Hepatocyte (in vitro differentiated cells): ENCODE results near the gene BMX. TPM values are rescaled to one million over a fixed set of nuclear protein-coding genes. Genes with fewer than 3 reads are reported as not detected.
A peak's percentile ranks its signal among the peaks of the same experiment; 100 is the strongest.

ENCODE experiments used
- DNase-seq: peaks from one replicate; pipeline ENCODE4 v3.0.0-alpha.2; 2016; ENCODE audit warnings: low spot score
- H2AFZ ChIP-seq: fragments of 200-600 bp; sonication (generic); 2 replicates; pipeline ENCODE4 v1.6.0; 2016; ENCODE audit warnings: antibody characterized with exemption, mild to moderate bottlenecking
- H3K27ac ChIP-seq: fragments of 200-600 bp; sonication (generic); 2 replicates; pipeline ENCODE4 v1.5.1; 2016; ENCODE audit warnings: mild to moderate bottlenecking
- H3K27me3 ChIP-seq: fragments of 200-600 bp; sonication (generic); 2 replicates; pipeline ENCODE4 v1.6.1; 2016
- H3K36me3 ChIP-seq: fragments of 200-600 bp; sonication (generic); replicated peaks from 2 replicates; pipeline ENCODE4 v1.5.1; 2016; ENCODE audit warnings: low read depth; ENCODE audit not compliant: insufficient read depth
- H3K4me1 ChIP-seq: fragments of 200-600 bp; sonication (generic); 2 replicates; pipeline ENCODE4 v1.5.1; 2016; ENCODE audit warnings: mild to moderate bottlenecking, moderate library complexity; ENCODE audit not compliant: insufficient read depth
- H3K4me2 ChIP-seq: fragments of 200-600 bp; sonication (generic); 2 replicates; pipeline ENCODE4 v1.6.0; 2016
- H3K4me3 ChIP-seq: fragments of 200-600 bp; sonication (generic); 2 replicates; pipeline ENCODE4 v1.5.1; 2016; ENCODE audit warnings: mild to moderate bottlenecking
- H3K79me2 ChIP-seq: fragments of 200-600 bp; sonication (generic); 2 replicates; pipeline ENCODE4 v1.6.0; 2017; ENCODE audit warnings: mild to moderate bottlenecking
- H3K9me2 ChIP-seq: fragments of 200-600 bp; sonication (generic); replicated peaks from 2 replicates; pipeline ENCODE4 v1.6.0; 2017; ENCODE audit warnings: mild to moderate bottlenecking; ENCODE audit not compliant: insufficient read depth
- H3K9me3 ChIP-seq: fragments of 200-600 bp; sonication (generic); 2 replicates; pipeline ENCODE4 v1.5.1; 2016; ENCODE audit warnings: low read depth, mild to moderate bottlenecking
- H4K20me1 ChIP-seq: fragments of 200-600 bp; sonication (generic); 2 replicates; pipeline ENCODE4 v1.6.0; 2016; ENCODE audit warnings: mild to moderate bottlenecking; ENCODE audit not compliant: insufficient read depth, poor library complexity, severe bottlenecking
- CTCF ChIP-seq: fragments of 200-600 bp; sonication (generic); IDR thresholded peaks from 2 replicates; pipeline ENCODE4 v1.5.1; 2016; ENCODE audit warnings: antibody characterized with exemption, mild to moderate bottlenecking; ENCODE audit not compliant: poor library complexity
- EZH2 ChIP-seq: fragments of 200-600 bp; sonication (generic); IDR thresholded peaks from 2 replicates; pipeline ENCODE4 v1.6.1; 2016; ENCODE audit warnings: antibody characterized with exemption, mild to moderate bottlenecking, borderline replicate concordance
- EZH2phosphoT487 ChIP-seq: fragments of 200-600 bp; sonication (generic); IDR thresholded peaks from one replicate; pipeline ENCODE4 v1.6.1; 2018; ENCODE audit warnings: antibody characterized with exemption, mild to moderate bottlenecking, low read depth, moderate library complexity; ENCODE audit not compliant: unreplicated experiment, severe bottlenecking
- WGBS: methylation state at CpG from one replicate; pipeline ENCODE4 v1.1.6; 2016; ENCODE audit warnings: low lambda C conversion rate; ENCODE audit errors: missing lambda C conversion rate; 5-methylcytosine and 5-hydroxymethylcytosine counted together
- polyA plus RNA-seq: library from polyadenylated mRNA; unstranded; fragments of >200 nt; fragmentation: Nextera tagmentation; extraction: Ambion mirVana; gene quantifications from 2 replicates; pipeline ENCODE4 v1.2.1, GENCODE V29; 2016
- total RNA-seq: library from RNA; depleted of rRNA; stranded (reverse); fragments of >200 nt; gene quantifications from 2 replicates; pipeline ENCODE4 v1.2.3, GENCODE V29; 2014

Gene BMX
- total and polyA plus RNA-seq, 2 experiments from 2014 or later, result 0.07 TPM; not detected in 1

- Histone ChIP-seq H3K4me2 (no peak overlapping the region), H3K79me2 (no peaks in the 10 kb centered on the region), H3K36me3 (no peaks in the 10 kb centered on the region), H2AFZ (no peak overlapping the region), H4K20me1 (no peaks in the 10 kb centered on the region), H3K9me3 (no peaks in the 10 kb centered on the region), H3K27me3 (no peaks in the 10 kb centered on the region), H3K9me2 (no peaks in the 10 kb centered on the region), H3K4me3 (no peak overlapping the region), H3K4me1 (peaks cover 3% of the 10 kb centered on the region), H3K27ac (no peak overlapping the region)
- no peak for DNase-seq
- TF ChIP-seq EZH2phosphoT487 (no peak), CTCF (no peak), EZH2 (no peak)
- WGBS, result 8% methylated on average over 1 of the region's 1 CpG
Observed at GRCh38 chrX:15570145-15570544, 69.5 kb downstream of the BMX start.

- no peaks in the 10 kb centered on the region for H3K9me2 ChIP-seq
- H2AFZ ChIP-seq, result no peak overlapping the region
- peaks cover 14% of the 10 kb centered on the region for H3K4me1 ChIP-seq
- H3K36me3 ChIP-seq, result no peaks in the 10 kb centered on the region
- H4K20me1 ChIP-seq, result no peaks in the 10 kb centered on the region
- no peaks in the 10 kb centered on the region for H3K9me3 ChIP-seq
- no peak overlapping the region for H3K4me2 ChIP-seq
- DNase-seq, result no peak
- no peaks in the 10 kb centered on the region for H3K27me3 ChIP-seq
- no peak overlapping the region for H3K4me3 ChIP-seq
- WGBS, result 77% methylated on average over 2 of the region's 2 CpGs
- no peak overlapping the region for H3K27ac ChIP-seq
- no peaks in the 10 kb centered on the region for H3K79me2 ChIP-seq
- TF ChIP-seq CTCF, result no peak
- TF ChIP-seq EZH2, result no peak
- no peak for TF ChIP-seq EZH2phosphoT487
Observed at GRCh38 chrX:15574017-15574416, 73.4 kb downstream of the BMX start.

GRCh38 chrX:15576019-15576418 is 75.4 kb downstream of the BMX start:
- no peaks in the 10 kb centered on the region for H3K27me3 ChIP-seq
- no peaks in the 10 kb centered on the region for H3K36me3 ChIP-seq
- peak overlapping the region; percentile 26 for H3K4me2 ChIP-seq
- H4K20me1 ChIP-seq, result no peaks in the 10 kb centered on the region
- no peaks in the 10 kb centered on the region for H3K9me3 ChIP-seq
- WGBS, result 10% methylated on average over 1 of the region's 1 CpG
- no peak overlapping the region for H3K4me3 ChIP-seq
- no peaks in the 10 kb centered on the region for H3K79me2 ChIP-seq
- peak overlapping the region; percentile 65 for H3K27ac ChIP-seq
- H3K4me1 ChIP-seq, result peaks cover 32% of the 10 kb centered on the region
- H3K9me2 ChIP-seq, result no peaks in the 10 kb centered on the region
- TF ChIP-seq EZH2phosphoT487 (no peak), EZH2 (no peak), CTCF (no peak)
- no peak overlapping the region for H2AFZ ChIP-seq
- peak; percentile 26 for DNase-seq
